ENCODE results near the gene UBE2G1. TPM values are rescaled to one million over a fixed set of nuclear protein-coding genes. Genes with fewer than 3 reads are reported as not detected.

Gene UBE2G1
- total and polyA plus RNA-seq, 10 of the 15 experiments (the other 5 are each of a cell fraction or from before 2014, with no cell fraction given), result 24.4 to 139 (median 77.4) TPM

- TF ChIP-seq BMI1 (IDR thresholded peaks at IDR 0.05; ENCODE audit: borderline replicate concordance), result 0 out of 2 replicates have a peak, but pooled peaks have one; percentile 45
- TF ChIP-seq CREB1 (IDR thresholded peaks at IDR 0.05; ENCODE audit: low read depth), result peak; percentile 43; the same call in 1 of the 2 replicates
- no peak for TF ChIP-seq ZNF217 (IDR thresholded peaks at IDR 0.05)
- TF ChIP-seq ATF7 (IDR thresholded peaks at IDR 0.05; ENCODE audit: low read depth), result no peak
- TF ChIP-seq MTA2 (IDR thresholded peaks at IDR 0.05; ENCODE audit: low read depth), result no peak
- TF ChIP-seq TCF12 (IDR thresholded peaks at IDR 0.05; ENCODE audit: low read depth, low read length), result no peak
- no peak for TF ChIP-seq SPI1 (IDR thresholded peaks at IDR 0.05; ENCODE audit: borderline replicate concordance, insufficient read depth, low read depth, low read length)
- TF ChIP-seq RBBP5 (conservative IDR thresholded peaks at IDR 0.05), result no peak
- no peak for TF ChIP-seq MEF2B (IDR thresholded peaks at IDR 0.05; ENCODE audit: partially characterized antibody, poor library complexity, severe bottlenecking)
- no peak for TF ChIP-seq MYB (IDR thresholded peaks at IDR 0.05; ENCODE audit: borderline replicate concordance, low read depth, low read length)
- peak; percentile 44; the same call in 1 of the 2 replicates for TF ChIP-seq ZNF207 (IDR thresholded peaks at IDR 0.05; ENCODE audit: borderline replicate concordance)
- 0 out of 2 replicates have a peak, but pooled peaks have one; percentile 31 for TF ChIP-seq ZNF384 (IDR thresholded peaks at IDR 0.05; ENCODE audit: borderline replicate concordance, low read depth, low read length)
- TF ChIP-seq IKZF1 (conservative IDR thresholded peaks at IDR 0.05), result peak; percentile 80
- no peak for TF ChIP-seq RAD51 (IDR thresholded peaks at IDR 0.05)
- peak; percentile 79; the same call in 1 of the 2 replicates for TF ChIP-seq ASH2L (IDR thresholded peaks at IDR 0.05; ENCODE audit: borderline replicate concordance, low read depth)
- TF ChIP-seq MXI1 (IDR thresholded peaks at IDR 0.05; ENCODE audit: low read depth, low read length), result peak; percentile 88; the same call in 1 of the 2 replicates
- TF ChIP-seq KDM1A (IDR thresholded peaks at IDR 0.05; ENCODE audit: borderline replicate concordance), result no peak
- peak; percentile 84 for TF ChIP-seq NKRF (conservative IDR thresholded peaks at IDR 0.05)
- TF ChIP-seq ATF2 (IDR thresholded peaks at IDR 0.05; ENCODE audit: low read length), result peak; percentile 47; the same call in 1 of the 2 replicates
- no peak for TF ChIP-seq CUX1 (IDR thresholded peaks at IDR 0.05; ENCODE audit: insufficient replicate concordance, low read depth, low read length)
- no peak for TF ChIP-seq CHD4 (IDR thresholded peaks at IDR 0.05)
- TF ChIP-seq RB1 (IDR thresholded peaks at IDR 0.05; ENCODE audit: borderline replicate concordance), result peak; percentile 95; the same call in 1 of the 2 replicates
Observed at GRCh38 chr17:4263282-4264215, 102.9 kb downstream of the UBE2G1 start, which contains the start of gene ANKFY1 (continued).
